ENCODE measurements around the gene PBX2. TPM values are rescaled to one million over a fixed set of nuclear protein-coding genes. Genes with fewer than 3 reads are reported as not detected.

PBX2 gene
- total and polyA plus RNA-seq, 2 of the 4 experiments (the other 2 are of a cell fraction), result 17.7 to 56.8 TPM

Small RNAs within 50 kb of the gene (microRNA-seq; reads per million reads assigned to microRNA genes)
- gene AL662884.1 (ENCODE audit: insufficient read depth, insufficient read length) (not detected), gene MIR6721 (ENCODE audit: unreplicated experiment) (4.7 reads per million, percentile 8 among the genes with 10 or more reads in this experiment), gene MIR6833 (ENCODE audit: insufficient read depth in 1 of 2, insufficient read length in 1 of 2, unreplicated experiment in 1 of 2) (0 reads per million in 2 experiments)

Small RNAs within 50 kb of the gene (small RNA-seq; reads per million reads assigned to genes)
- gene AL662884.1, result 0 reads per million in 5 experiments
- gene MIR6833, result 0 to 0.04 (median 0) reads per million in 5 experiments

Other genes starting within 250 kb of the PBX2 start
- gene CFB, start 244.1 kb downstream of the PBX2 start, total RNA-seq (2012; rRNA removed), result 1.4 and 1.8 TPM in 2 replicates
- gene CFB, start 244.1 kb downstream of the PBX2 start, polyA plus RNA-seq (2012; rRNA removed), result 5.8 and 6.1 TPM in 2 replicates
- 76.0 and 90.8 TPM in 2 replicates for gene NELFE, start 231.2 kb downstream of the PBX2 start, total RNA-seq (2012; rRNA removed)
- 63.6 and 65.4 TPM in 2 replicates for gene NELFE, start 231.2 kb downstream of the PBX2 start, polyA plus RNA-seq (2012; rRNA removed)
- 30.6 and 34.7 TPM in 2 replicates for gene SKIC2, start 231.0 kb downstream of the PBX2 start, total RNA-seq (2012; rRNA removed)
- gene SKIC2, start 231.0 kb downstream of the PBX2 start, polyA plus RNA-seq (2012; rRNA removed), result 46.0 and 46.3 TPM in 2 replicates
- 7.8 and 9.3 TPM in 2 replicates for gene DXO, start 218.1 kb downstream of the PBX2 start, total RNA-seq (2012; rRNA removed)
- 21.4 and 22.1 TPM in 2 replicates for gene DXO, start 218.1 kb downstream of the PBX2 start, polyA plus RNA-seq (2012; rRNA removed)
- 0.83 and 0.90 TPM in 2 replicates for gene C4A, start 208.1 kb downstream of the PBX2 start, total RNA-seq (2012; rRNA removed)
- 3.6 and 3.8 TPM in 2 replicates for gene C4A, start 208.1 kb downstream of the PBX2 start, polyA plus RNA-seq (2012; rRNA removed)
- gene C4B, start 175.4 kb downstream of the PBX2 start, total RNA-seq (2012; rRNA removed), result 0.54 and 0.56 TPM in 2 replicates
- 4.2 and 4.4 TPM in 2 replicates for gene C4B, start 175.4 kb downstream of the PBX2 start, polyA plus RNA-seq (2012; rRNA removed)
- gene CYP21A2, start 151.8 kb downstream of the PBX2 start, total RNA-seq (2012; rRNA removed), result not detected in 2 replicates
- 0.03 and 0.10 TPM in 2 replicates for gene CYP21A2, start 151.8 kb downstream of the PBX2 start, polyA plus RNA-seq (2012; rRNA removed)
- under 0.01 TPM in 1 of 2 replicates, not detected in the other for gene TNXB, start 80.9 kb downstream of the PBX2 start, total RNA-seq (2012; rRNA removed)
- gene TNXB, start 80.9 kb downstream of the PBX2 start, polyA plus RNA-seq (2012; rRNA removed), result 0.05 and 0.42 TPM in 2 replicates
- gene ATF6B, start 62.0 kb downstream of the PBX2 start, total RNA-seq (2012; rRNA removed), result 5.3 and 7.9 TPM in 2 replicates
- 62.6 and 69.6 TPM in 2 replicates for gene ATF6B, start 62.0 kb downstream of the PBX2 start, polyA plus RNA-seq (2012; rRNA removed)
- 5.8 and 5.9 TPM in 2 replicates for gene FKBPL, start 59.9 kb downstream of the PBX2 start, total RNA-seq (2012; rRNA removed)
- 3.4 and 3.6 TPM in 2 replicates for gene FKBPL, start 59.9 kb downstream of the PBX2 start, polyA plus RNA-seq (2012; rRNA removed)
- gene PRRT1, start 38.3 kb downstream of the PBX2 start, total RNA-seq (2012; rRNA removed), result not detected in 2 replicates
- gene PRRT1, start 38.3 kb downstream of the PBX2 start, polyA plus RNA-seq (2012; rRNA removed), result 0.87 and 0.99 TPM in 2 replicates
- 2.2 and 3.2 TPM in 2 replicates for gene PPT2, start 36.1 kb downstream of the PBX2 start, total RNA-seq (2012; rRNA removed)
- gene PPT2, start 36.1 kb downstream of the PBX2 start, polyA plus RNA-seq (2012; rRNA removed), result 16.2 and 18.7 TPM in 2 replicates
- gene EGFL8, start 25.6 kb downstream of the PBX2 start, total RNA-seq (2012; rRNA removed), result 0.18 and 0.28 TPM in 2 replicates
- 4.7 and 5.7 TPM in 2 replicates for gene EGFL8, start 25.6 kb downstream of the PBX2 start, polyA plus RNA-seq (2012; rRNA removed)
- 27.2 TPM in 2 replicates for gene AGPAT1, start 14.1 kb downstream of the PBX2 start, total RNA-seq (2012; rRNA removed)
- gene AGPAT1, start 14.1 kb downstream of the PBX2 start, polyA plus RNA-seq (2012; rRNA removed), result 116 and 126 TPM in 2 replicates
- 18.8 and 28.1 TPM in 2 replicates for gene RNF5, start 11.8 kb downstream of the PBX2 start, total RNA-seq (2012; rRNA removed)
- gene RNF5, start 11.8 kb downstream of the PBX2 start, polyA plus RNA-seq (2012; rRNA removed), result 34.1 and 41.4 TPM in 2 replicates
- gene AGER, start 5.9 kb downstream of the PBX2 start, total RNA-seq (2012; rRNA removed), result 0.18 and 0.28 TPM in 2 replicates
- gene AGER, start 5.9 kb downstream of the PBX2 start, polyA plus RNA-seq (2012; rRNA removed), result 4.2 and 4.9 TPM in 2 replicates
- 3.0 and 3.9 TPM in 2 replicates for gene GPSM3, start 2.4 kb upstream of the PBX2 start, total RNA-seq (2012; rRNA removed)
- gene GPSM3, start 2.4 kb upstream of the PBX2 start, polyA plus RNA-seq (2012; rRNA removed), result 9.8 and 12.2 TPM in 2 replicates
- gene NOTCH4, start 33.9 kb upstream of the PBX2 start, total RNA-seq (2012; rRNA removed), result 1.3 and 2.2 TPM in 2 replicates
- gene NOTCH4, start 33.9 kb upstream of the PBX2 start, polyA plus RNA-seq (2012; rRNA removed), result 0.76 and 0.96 TPM in 2 replicates
- gene TSBP1, start 181.7 kb upstream of the PBX2 start, total RNA-seq (2012; rRNA removed), result not detected in 2 replicates
- gene TSBP1, start 181.7 kb upstream of the PBX2 start, polyA plus RNA-seq (2012; rRNA removed), result not detected in 2 replicates
- gene BTNL2, start 217.0 kb upstream of the PBX2 start, total RNA-seq (2012; rRNA removed), result not detected in 2 replicates
- gene BTNL2, start 217.0 kb upstream of the PBX2 start, polyA plus RNA-seq (2012; rRNA removed), result not detected in 2 replicates
- not detected in 2 replicates for gene HLA-DRA, start 249.7 kb upstream of the PBX2 start, total RNA-seq (2012; rRNA removed)
- gene HLA-DRA, start 249.7 kb upstream of the PBX2 start, polyA plus RNA-seq (2012; rRNA removed), result not detected in 2 replicates